NCI-H2196 (cell line): ENCODE results near the gene IL3.
A peak's percentile ranks its signal among the peaks of the same experiment; 100 is the strongest.

Experiments
- DNase-seq: peaks from one replicate; lab custom pipeline; 2025; ENCODE audit not compliant: unreplicated experiment; lab: John Stamatoyannopoulos, UW

The IL3 gene

DNA sequence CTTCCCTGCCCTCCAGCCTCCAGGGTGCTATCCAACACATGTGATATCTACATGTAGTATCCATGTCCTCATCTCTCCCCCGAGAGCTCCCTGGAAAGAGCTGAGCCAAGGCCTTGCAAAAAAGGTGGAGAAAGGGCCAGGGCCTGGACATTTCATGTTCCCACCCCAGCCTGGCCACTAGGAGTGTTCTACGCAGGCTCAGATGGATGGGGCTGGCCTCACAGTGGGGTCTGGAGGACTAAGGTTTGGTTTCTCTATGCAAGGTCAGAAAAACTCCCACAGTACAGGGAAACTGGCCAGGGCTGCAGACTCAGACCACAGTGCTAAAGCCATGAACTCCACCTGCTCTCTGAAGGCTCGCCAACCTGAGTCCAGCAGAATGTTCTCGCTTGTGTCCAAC lies 11.6 kb downstream of the IL3 start:
- DNase-seq, result no peak

GRCh38 chr5:132072528-132072927 lies 12.1 kb downstream of the IL3 start:
- DNase-seq, result peak; percentile 11

DNA sequence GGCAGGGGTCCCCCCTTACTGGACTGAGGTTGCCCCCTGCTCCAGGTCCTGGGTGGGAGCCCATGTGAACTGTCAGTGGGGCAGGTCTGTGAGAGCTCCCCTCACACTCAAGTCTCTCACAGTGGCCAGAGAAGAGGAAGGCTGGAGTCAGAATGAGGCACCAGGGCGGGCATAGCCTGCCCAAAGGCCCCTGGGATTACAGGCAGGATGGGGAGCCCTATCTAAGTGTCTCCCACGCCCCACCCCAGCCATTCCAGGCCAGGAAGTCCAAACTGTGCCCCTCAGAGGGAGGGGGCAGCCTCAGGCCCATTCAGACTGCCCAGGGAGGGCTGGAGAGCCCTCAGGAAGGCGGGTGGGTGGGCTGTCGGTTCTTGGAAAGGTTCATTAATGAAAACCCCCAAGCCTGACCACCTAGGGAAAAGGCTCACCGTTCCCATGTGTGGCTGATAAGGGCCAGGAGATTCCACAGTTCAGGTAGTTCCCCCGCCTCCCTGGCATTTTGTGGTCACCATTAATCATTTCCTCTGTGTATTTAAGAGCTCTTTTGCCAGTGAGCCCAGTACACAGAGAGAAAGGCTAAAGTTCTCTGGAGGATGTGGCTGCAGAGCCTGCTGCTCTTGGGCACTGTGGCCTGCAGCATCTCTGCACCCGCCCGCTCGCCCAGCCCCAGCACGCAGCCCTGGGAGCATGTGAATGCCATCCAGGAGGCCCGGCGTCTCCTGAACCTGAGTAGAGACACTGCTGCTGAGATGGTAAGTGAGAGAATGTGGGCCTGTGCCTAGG lies 13.0 kb downstream of the IL3 start, which contains the start of gene CSF2:
Gene CSF2, plus strand, starts transcription at position 559 of the 783 bp plus-strand sequence. Its CDS starts 35 bp downstream, at position 594.
- no peak for DNase-seq

DNA sequence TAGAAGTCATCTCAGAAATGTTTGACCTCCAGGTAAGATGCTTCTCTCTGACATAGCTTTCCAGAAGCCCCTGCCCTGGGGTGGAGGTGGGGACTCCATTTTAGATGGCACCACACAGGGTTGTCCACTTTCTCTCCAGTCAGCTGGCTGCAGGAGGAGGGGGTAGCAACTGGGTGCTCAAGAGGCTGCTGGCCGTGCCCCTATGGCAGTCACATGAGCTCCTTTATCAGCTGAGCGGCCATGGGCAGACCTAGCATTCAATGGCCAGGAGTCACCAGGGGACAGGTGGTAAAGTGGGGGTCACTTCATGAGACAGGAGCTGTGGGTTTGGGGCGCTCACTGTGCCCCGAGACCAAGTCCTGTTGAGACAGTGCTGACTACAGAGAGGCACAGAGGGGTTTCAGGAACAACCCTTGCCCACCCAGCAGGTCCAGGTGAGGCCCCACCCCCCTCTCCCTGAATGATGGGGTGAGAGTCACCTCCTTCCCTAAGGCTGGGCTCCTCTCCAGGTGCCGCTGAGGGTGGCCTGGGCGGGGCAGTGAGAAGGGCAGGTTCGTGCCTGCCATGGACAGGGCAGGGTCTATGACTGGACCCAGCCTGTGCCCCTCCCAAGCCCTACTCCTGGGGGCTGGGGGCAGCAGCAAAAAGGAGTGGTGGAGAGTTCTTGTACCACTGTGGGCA lies 13.8 kb downstream of the IL3 start:
- DNase-seq, result no peak

- DNase-seq, result no peak
Measured at GRCh38 chr5:132074772-132075718, 14.6 kb downstream of the IL3 start.

DNA sequence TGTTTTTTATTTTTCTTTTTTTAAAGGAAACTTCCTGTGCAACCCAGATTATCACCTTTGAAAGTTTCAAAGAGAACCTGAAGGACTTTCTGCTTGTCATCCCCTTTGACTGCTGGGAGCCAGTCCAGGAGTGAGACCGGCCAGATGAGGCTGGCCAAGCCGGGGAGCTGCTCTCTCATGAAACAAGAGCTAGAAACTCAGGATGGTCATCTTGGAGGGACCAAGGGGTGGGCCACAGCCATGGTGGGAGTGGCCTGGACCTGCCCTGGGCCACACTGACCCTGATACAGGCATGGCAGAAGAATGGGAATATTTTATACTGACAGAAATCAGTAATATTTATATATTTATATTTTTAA lies 15.2 kb downstream of the IL3 start:
- DNase-seq, result no peak

GRCh38 chr5:132076202-132076830 lies 15.9 kb downstream of the IL3 start:
- DNase-seq, result no peak

DNA sequence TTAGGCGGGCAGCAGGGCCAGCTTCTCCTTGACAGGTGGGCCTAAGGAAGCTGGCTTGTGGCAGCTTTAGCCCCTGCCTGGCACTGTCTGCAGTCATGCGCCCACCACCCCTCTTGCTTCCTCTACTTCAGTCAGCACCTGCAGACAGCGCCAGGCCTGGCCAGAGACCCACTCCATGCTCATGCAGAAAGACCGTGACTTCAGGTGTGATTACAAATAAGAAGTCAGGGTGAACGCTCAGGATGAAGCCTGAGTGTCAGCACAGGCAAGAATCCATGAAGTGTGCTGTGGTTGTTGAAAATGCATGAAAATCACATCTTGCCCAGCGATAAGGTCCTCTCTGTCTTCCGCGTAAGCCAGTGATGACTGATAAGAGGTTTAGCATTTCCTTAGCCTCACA lies 16.5 kb downstream of the IL3 start:
- no peak for DNase-seq

- no peak for DNase-seq
Measured at GRCh38 chr5:132079081-132079480, 18.6 kb downstream of the IL3 start.

- no peak for DNase-seq
Measured at GRCh38 chr5:132079619-132080018, 19.2 kb downstream of the IL3 start.

DNA sequence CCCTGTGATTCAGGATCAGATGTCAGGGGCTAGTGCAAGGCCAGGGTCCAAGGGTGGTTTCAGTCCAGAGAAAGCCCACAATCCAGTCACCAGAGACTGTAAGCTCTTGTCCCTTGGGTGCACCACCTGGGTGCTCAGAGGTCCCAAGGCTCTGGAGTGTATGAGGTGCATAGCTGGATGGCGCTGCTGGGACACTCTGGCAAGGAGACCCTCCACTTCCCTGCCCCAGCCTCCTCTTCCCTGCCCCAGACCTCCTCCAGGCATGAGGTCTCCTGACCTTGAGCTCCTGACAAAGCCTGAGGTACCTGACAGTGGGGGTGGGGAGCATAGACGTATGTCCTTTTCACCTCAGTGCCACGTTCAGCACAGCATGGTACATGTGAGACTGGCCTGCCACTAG lies 20.1 kb downstream of the IL3 start:
- DNase-seq, result no peak

GRCh38 chr5:132081458-132081857 lies 21.0 kb downstream of the IL3 start:
- no peak for DNase-seq

GRCh38 chr5:132082329-132083023 lies 22.0 kb downstream of the IL3 start:
- DNase-seq, result no peak

DNA sequence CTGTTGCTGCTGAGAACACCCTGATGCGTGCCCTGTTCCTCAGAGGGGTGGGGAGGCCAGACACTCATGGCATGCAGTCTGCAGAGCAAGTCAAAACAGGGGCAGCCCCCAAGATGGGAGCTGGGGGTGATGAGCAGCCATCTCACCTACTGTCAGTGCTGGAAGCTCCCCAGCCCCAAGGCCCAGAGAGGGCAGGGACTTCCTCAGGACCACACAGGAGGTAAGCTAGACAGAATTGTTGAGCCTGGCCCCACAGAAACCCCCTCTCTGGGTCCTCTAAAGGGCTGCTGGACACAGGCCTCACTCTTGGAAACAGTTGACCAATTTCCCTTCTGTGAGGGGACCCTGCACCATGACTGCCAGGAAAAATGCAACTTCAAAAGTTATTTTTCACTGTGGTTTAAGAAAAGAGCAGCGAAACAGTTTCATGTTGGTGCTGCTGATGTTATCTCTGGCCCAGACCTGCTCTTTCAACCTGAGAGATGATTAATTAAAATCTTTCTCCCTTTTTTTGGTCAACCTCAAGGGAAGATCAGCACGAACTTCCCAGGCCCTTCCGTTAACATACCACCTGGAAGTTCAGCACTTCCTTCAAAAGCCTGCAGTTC lies 22.7 kb downstream of the IL3 start:
- no peak for DNase-seq

DNA sequence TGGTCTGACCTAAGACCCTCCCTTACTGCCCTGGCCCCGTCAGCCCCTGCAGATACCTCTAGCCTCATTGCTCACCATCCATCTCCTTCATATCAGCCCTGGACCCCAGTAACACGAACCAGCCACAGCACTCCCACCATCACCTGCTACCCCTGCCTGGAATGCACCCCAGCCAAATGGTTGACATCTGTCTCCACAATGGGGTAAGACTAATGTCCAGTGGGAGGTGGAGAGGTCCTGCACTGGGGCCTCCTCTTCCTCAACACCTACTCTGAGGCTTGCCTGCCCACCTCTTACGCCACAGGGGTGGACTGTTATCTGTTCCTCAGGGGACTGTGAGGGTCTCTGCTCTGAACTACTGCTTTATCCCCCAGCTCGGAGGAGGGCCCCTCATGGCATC lies 25.2 kb downstream of the IL3 start:
- DNase-seq, result no peak

DNA sequence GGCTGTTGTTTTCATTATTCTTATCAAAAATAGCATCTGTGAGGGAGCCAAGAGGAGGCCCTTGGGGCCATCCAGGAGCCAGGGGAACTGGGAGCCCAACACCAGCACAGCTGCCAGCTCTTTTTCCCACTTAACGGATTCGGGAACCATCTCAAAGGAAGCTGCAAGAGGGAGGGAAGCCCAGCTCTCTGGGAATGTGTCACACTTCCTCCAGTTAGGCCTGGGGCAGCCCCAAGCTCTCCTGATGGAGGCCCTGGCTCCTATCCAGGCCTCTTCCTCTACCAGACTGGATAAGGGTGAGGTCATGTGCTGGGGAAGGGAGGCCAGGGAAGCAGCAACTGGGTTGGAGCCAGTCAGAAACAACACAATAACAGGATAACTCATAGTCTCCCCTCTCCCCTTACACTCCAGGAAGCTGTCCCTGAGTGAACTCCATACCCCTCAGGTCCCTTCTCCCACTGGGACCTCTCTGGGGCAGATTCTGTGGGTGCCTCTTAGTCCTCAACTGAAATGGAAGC lies 25.9 kb downstream of the IL3 start:
- DNase-seq, result no peak

DNA sequence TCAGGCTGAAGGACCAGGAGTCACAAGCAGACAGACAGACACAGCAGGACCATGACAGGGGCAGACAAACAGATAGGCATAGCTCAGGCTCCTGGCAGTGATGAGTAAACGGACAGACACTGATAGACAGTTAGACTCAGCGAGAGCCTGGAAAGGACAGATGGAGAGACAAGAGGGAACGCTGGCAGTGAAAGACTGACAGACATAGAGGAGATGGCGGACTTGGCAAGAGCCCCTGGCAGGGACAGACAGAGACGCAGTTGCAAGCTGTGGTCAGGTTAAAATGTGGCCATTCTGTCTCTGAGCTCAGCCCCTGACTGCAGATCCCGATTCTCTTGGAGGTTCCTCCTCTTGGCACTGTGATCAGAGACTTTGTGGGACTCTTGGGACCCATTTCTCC lies 26.7 kb downstream of the IL3 start:
- no peak for DNase-seq

DNA sequence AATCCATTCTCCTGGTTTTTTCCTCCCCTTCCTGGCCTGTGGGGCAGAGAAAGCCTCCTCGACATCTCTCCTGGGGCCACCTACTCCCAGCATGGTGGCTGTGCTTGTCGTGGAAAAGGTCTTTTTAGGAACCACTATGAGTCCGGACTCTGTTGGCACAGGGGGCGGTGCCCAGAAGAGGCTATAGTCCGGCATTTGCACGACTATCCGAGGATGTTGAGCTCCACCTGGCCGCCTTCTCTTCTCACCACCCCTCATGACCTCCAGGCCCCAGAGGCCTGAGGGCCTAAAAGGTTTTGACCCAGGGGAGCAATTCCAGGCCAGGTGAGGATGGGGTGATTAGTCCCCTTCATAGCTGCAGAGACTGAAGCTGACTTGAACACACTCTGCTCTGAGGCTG lies 27.2 kb downstream of the IL3 start:
- DNase-seq, result no peak

DNA sequence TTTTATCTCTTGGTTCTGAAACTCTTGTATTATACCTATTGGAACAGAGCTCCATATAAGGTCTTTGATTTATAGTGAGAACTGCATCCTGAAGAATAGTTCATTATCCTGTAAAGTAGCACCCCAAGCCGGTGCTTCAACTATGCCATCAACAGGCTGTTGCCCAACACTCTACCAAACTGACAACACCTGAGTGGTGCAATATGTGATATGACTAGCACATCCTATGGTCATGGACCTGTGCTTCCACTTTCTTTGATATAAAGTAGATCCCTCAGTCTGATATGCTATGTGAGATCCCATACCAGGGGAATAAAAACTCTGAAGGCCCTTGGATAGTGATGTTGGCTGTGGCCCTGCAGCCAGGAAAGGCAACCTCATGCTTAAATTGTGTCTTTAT lies 28.9 kb downstream of the IL3 start:
- DNase-seq, result no peak

DNA sequence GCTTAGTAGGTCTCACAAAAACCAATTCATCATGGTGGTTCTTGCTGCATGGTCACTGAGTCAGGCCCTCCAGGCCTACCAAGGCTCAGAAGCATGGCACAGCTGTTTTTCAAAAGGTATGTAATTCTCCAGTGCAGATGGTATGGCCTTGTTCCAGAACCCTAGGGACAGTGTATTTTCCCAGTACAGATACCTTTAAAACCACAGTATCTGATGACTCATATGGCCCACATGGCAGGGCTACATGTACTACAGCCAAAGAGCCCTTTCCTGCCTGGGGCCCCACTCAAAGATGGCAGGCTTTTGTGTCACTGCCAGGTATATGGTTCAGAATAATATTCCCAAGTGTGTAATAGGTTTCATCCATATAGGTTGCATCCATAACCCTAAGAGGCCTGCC lies 29.7 kb downstream of the IL3 start:
- peak; percentile 17 for DNase-seq
